GM18861 (cell line): ENCODE data around the gene SAMD4B.
"Not testable (repeated sequence)": the region's sequence is repeated elsewhere in the genome, so short reads cannot be mapped to it uniquely, and the experiment has no call there.

Experiments
- ATAC-seq: cut with Tn5 transposase; IDR thresholded peaks from one replicate; pipeline ENCODE4 v1.9.1; 2021; ENCODE audit not compliant: unreplicated experiment

SAMD4B gene

DNA sequence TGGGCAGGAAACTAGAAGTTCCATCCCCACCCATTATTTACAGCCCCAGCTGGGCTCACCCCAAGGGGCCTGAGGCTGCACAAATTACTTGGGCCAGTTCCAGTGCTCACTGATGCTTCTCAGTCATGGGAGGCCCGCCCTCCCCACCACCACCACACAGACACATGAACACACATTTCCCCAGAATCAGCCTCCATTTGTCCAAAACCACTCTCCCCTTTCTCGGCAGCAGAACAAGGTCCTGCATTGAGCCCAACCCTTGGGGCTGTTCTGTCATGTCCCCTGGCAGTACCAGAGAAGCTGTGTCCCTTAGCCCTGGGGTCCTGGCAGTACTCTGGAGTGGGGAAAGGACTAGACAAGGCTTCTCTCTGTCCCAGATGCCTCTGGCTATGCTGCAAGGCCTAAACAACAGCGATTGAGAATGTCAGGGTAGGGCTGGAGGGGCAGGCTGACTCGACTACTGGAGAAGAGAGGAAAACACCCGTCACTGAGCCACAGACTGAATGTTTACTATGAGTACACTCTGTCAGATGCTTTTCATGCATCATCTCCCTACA, 21.8 kb downstream of the SAMD4B start:
- ATAC-seq: no peak

DNA sequence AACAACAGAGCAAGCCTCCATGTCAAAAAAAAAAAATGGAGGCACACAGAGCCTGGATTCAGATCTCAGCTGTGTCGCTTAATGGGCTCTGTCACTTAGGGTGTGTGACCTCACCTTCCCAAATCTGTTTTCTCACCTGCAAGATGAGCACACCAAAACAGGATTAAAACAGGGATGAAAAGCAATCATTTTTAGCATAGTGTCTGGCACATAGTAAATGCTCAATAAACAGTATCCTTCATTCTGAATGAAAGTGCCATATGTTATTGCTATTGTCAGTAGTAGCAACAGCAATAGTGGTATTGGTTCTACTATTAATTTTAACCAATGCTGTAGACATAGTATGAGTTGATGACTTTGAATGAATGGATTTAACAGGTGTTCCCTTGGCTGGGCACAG, 23.3 kb downstream of the SAMD4B start:
- ATAC-seq: no peak

GRCh38 chr19:39369200-39369599, 27.0 kb downstream of the SAMD4B start:
- ATAC-seq: no peak

GRCh38 chr19:39370735-39371134, 28.5 kb downstream of the SAMD4B start:
- no peak for ATAC-seq

DNA sequence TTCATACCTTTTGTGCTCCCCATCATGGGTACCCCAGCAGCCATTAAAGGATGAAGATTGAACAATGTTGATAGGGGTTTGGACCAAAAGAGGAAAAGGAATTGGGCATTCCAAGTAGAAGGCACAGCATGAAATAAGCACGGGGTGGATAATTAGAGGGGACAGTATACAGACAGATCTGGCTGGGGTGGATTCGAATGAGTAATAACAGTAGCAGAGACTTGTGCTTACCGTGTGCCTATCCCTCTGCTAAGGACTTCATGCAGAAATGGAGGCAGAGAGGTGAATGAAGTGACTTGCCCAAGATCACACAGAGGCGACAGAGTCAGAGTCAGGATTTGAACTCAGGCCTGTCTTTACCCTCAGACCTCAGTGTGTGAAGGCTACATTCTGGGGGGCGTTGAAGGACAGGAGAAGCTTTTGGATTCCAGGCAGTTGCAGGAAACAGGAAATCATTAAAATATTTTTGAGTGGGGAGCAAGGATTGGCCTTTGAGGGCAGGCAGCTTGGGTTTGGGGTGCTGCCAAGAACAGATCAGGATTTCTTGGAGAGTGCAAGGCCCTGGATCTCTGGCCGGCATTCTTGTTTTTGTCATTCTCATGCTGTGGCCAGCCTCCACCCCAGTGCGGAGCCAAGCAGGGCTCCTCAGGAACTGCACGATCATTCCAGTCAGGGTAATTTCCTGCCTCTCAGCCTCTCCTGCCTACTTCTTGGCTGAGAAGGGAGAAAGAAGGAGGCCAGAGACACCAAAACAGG, 30.0 kb downstream of the SAMD4B start:
- no peak for ATAC-seq

- ATAC-seq: no peak
These were observed 30.7 kb downstream of the SAMD4B start for GRCh38 chr19:39372941-39373340.

- ATAC-seq: no peak
These were observed 33.7 kb downstream of the SAMD4B start for GRCh38 chr19:39375929-39376328.

DNA sequence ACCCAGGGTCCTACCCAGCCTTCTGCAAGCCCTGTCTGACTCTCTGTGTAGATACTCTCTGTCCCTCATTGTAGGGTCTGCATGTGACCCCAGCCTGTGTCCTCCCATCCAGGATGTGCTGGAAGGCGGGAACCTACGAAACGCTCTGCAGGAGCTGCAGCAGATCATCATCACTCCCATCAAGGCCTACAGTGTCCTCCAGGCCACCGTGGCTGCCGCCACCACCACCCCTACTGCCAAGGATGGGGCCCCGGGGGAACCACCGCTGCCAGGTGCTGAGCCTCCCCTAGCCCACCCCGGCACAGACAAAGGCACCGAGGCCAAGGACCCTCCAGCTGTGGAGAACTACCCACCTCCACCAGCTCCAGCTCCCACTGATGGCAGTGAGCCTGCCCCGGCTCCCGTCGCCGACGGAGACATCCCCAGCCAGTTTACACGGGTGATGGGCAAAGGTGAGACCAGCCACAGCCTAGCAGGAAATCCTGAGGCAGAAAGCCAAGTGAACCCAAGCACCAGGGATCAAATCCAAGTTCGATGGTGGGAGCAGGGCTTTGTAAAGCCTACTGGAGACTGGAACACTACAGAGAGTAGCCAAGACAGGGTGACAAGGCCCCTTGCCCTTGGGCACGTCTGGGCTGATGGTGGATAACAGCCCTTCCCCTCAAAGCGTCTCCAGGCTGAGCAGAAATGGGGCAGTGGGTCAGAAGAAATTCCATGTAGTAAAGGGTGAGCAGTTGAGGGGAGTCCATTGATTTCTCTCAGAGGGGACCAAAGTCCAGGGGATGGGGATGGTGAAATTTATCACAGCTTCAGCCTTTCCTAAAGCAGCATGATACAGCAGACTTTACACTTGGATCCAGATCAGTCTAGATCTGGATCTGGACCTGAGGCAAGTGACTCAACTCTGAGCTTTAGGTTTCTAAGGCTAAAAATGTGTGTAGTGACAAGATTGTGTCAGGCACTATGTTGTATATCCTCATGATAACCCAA, 35.4 kb downstream of the SAMD4B start:
- no peak for ATAC-seq

- ATAC-seq: not testable (repeated sequence)
These were observed 37.1 kb downstream of the SAMD4B start for GRCh38 chr19:39379366-39379765.

GRCh38 chr19:39379865-39380396, 37.7 kb downstream of the SAMD4B start:
- no peak for ATAC-seq

- no peak for ATAC-seq
These were observed 38.6 kb downstream of the SAMD4B start for GRCh38 chr19:39380521-39381502.

DNA sequence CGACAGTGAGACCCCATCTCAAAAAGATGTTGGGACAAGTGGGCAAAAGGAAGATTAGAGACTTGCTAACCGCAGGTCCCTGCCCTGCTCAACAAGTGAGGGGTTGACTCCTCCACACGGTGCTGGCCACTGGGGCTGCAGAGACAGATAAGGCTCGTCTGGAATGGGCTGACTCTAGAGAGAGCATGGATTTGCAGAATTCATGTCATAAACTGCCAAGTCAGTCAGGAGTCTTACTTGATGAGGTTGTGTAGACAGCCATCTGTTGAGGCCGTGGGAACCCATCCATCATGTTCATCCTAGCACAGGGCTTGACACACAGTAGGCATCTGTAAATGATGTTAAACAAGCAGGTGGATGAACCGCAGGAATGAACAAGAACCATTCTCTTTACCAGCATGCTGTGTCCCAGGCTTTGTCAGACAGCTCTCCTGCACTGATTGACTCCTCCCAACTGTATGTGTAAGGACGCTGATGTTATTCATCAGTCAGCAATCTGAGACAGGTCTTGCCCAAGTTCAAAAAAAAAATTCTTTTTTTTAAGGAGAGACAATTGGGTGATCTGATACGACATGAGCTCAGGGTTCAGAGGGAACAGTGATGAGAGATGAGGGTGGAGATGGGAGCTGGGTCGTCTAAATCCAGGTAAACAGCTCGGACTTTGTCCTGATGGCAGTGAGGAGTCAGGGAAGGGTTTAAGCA, 39.8 kb downstream of the SAMD4B start:
- ATAC-seq: no peak

DNA sequence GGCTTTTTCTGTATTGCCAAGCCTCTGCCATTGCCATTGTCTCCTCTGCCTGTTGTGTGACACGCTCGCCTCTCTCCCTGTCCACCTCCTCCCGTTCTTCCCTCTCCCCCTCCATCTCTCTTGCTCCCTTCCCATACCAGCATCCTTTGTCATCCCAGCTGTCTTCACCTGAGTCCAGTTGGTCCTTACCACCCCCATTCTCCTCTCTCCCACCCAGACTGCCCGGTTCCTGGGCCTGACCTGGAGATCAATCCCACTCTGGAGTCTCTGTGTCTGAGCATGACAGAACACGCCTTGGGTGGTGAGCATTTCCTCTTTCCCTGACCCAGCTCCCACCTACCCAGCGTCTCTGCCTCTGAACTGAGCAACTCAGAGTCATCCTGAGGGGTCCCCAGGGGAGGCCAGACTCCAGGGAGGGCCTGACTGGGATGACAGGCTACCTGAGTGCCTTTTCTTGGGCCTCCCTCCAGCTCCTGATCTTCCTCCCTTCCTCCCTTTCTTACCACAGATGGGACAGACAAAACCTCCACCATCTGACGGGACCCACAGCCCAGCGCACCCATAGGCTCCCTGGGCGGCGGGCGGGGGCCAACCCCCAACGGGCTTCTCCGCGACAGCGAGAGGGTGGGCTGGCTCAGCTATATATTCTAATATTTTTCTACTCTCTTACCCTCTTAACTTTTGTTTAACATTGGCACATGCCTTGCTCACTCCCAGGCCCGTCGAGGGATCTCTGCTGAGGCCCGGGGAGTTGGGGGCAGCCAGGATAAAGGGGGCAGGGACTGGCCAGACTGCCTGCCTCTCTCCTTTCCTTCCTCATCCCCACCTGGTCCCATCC, 41.0 kb downstream of the SAMD4B start:
- no peak for ATAC-seq

DNA sequence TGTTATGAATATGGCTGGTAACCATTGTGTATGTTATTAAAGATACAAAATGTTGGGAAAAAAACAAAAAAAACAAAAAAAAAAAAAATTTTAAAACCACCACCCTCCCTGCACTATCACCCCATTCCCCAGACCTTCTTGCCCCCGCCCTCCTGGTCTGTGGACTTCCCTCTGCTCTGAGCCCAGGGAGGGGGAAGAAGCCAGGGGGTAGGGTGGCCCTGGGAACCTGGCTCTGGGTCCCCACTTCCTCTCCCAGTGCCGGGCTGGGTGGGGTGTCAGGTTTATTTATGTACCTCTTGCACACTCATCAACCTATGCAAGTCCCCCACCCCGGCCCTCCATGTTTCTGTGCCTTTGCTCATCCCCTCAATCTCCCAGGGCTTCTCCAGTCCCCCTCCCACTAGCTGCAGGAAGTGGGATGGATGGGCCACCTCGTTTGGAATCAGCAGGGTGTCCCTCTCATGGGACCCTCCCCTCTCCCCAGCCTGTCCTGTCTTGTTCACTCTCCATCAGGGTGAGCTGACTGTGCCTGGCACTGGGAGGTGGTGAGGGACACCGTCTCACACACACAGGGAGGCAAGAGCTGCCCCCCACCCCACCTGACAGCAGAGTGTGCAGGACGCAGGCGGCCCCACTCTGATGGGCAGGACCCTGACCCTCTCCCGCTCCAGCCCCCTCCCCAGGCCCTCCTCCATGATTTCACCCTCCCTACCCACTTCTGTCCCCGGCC, 42.8 kb downstream of the SAMD4B start:
- no peak for ATAC-seq

- no peak for ATAC-seq
These were observed 43.6 kb downstream of the SAMD4B start for GRCh38 chr19:39385629-39386411.

DNA sequence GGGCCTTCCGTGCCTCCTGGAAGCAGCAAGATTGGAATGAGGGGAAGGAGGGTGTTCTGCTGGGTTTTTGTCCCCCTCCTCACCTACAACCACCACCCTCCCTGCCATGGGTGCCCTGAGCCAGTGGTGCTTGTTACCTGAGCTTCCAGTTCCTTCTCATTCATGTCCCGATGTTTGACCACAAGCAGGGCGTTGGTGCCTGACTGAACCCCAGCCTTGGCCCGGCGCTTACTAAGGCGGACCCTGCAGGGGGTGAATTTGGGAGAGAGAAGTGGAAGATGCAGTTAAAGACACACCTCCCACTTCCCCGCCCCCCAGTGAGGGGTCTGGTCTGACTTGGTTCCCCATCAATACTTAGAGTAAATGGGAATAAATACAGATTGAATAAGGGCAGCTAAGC, 44.3 kb downstream of the SAMD4B start:
- ATAC-seq: no peak

DNA sequence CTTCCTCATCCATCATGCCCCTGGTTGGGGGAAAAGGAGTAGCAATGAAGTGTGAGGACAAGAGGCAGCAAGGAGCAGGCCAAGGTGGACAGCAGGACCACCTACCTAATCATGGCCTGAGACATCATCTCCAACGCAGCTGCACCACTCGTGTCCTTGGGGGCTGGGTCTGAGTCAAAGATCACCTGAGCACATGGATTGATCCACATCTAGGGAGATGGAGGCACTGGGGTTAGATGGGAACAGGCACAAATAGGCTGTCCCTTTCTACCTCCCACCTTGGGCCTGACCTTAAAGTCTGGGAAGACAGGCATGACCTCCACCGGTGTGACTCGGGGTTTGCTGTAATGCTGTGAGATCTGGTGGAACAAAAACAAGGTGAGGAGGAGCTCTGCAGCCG, 46.4 kb downstream of the SAMD4B start:
- ATAC-seq: no peak
